H9 (cell line): ENCODE results near the gene SLC2A9. TPM values are rescaled to one million over a fixed set of nuclear protein-coding genes. Genes with fewer than 3 reads are reported as not detected.

Experiments used
- DNase-seq: peaks from one replicate; pipeline ENCODE4 v3.0.0-alpha.2; 2017
- H2AFZ ChIP-seq: one replicate; pipeline ENCODE4 v1.6.1; 2013; ENCODE audit warnings: mild to moderate bottlenecking, low read length, control low read depth, moderate library complexity
- H2AK5ac ChIP-seq: 2 replicates; pipeline ENCODE4 v1.6.1; 2013; ENCODE audit warnings: low read length, control low read depth, mixed read lengths; ENCODE audit not compliant: insufficient read length
- H2BK120ac ChIP-seq: one replicate; pipeline ENCODE4 v1.6.1; 2013; ENCODE audit warnings: low read depth, mild to moderate bottlenecking, low read length, control low read depth, inconsistent platforms; ENCODE audit not compliant: poor library complexity, severe bottlenecking
- H2BK12ac ChIP-seq: 2 replicates; pipeline ENCODE4 v1.6.1; 2013; ENCODE audit warnings: low read length, control low read depth, mixed read lengths, low read depth; ENCODE audit not compliant: insufficient read length
- H2BK15ac ChIP-seq: 2 replicates; pipeline ENCODE4 v1.6.1; 2013; ENCODE audit warnings: low read depth, low read length, control low read depth
- H2BK20ac ChIP-seq: one replicate; pipeline ENCODE4 v1.6.1; 2013; ENCODE audit warnings: low read depth, mild to moderate bottlenecking, low read length, control low read depth, inconsistent platforms; ENCODE audit not compliant: poor library complexity, severe bottlenecking
- H2BK5ac ChIP-seq: 2 replicates; pipeline ENCODE4 v1.6.1; 2013; ENCODE audit warnings: low read length, control low read depth, mixed read lengths; ENCODE audit not compliant: insufficient read length
- H3K14ac ChIP-seq: 2 replicates; pipeline ENCODE4 v1.6.1; 2013; ENCODE audit warnings: low read length, control low read depth; ENCODE audit not compliant: insufficient read depth
- H3K18ac ChIP-seq: 2 replicates; pipeline ENCODE4 v1.6.1; 2013; ENCODE audit warnings: low read depth, mild to moderate bottlenecking, mixed read lengths, low read length, control low read depth; ENCODE audit not compliant: insufficient read length
- H3K23ac ChIP-seq: 2 replicates; pipeline ENCODE4 v1.6.1; 2013; ENCODE audit warnings: low read length, control low read depth, mixed read lengths, low read depth; ENCODE audit not compliant: insufficient read length
- H3K23me2 ChIP-seq: 2 replicates; pipeline ENCODE4 v1.6.1; 2013; ENCODE audit warnings: low read depth, mild to moderate bottlenecking, mixed read lengths, low read length, control low read depth; ENCODE audit not compliant: insufficient read length, poor library complexity, severe bottlenecking
- H3K27ac ChIP-seq: 2 replicates; pipeline ENCODE4 v1.5.1; 2013; ENCODE audit warnings: low read length, control low read depth, mixed read lengths, low read depth; ENCODE audit not compliant: insufficient read length
- H3K27me3 ChIP-seq: 2 replicates; pipeline ENCODE4 v1.6.1; 2013; ENCODE audit warnings: low read length, control low read depth, inconsistent platforms; ENCODE audit not compliant: insufficient read depth
- H3K4ac ChIP-seq: 2 replicates; pipeline ENCODE4 v1.6.1; 2013; ENCODE audit warnings: low read depth, mild to moderate bottlenecking, control low read depth, inconsistent platforms, low read length, moderate library complexity
- H3K4me1 ChIP-seq: 2 replicates; pipeline ENCODE4 v1.6.1; 2013; ENCODE audit warnings: low read length, control low read depth, inconsistent platforms; ENCODE audit not compliant: insufficient read depth
- H3K4me2 ChIP-seq: 2 replicates; pipeline ENCODE4 v1.6.1; 2013; ENCODE audit warnings: low read length, control low read depth, mixed read lengths; ENCODE audit not compliant: insufficient read length, insufficient read depth
- H3K56ac ChIP-seq: 2 replicates; pipeline ENCODE4 v1.6.1; 2013; ENCODE audit warnings: low read depth, mild to moderate bottlenecking, mixed read lengths, low read length, control low read depth; ENCODE audit not compliant: insufficient read length
- H3K79me1 ChIP-seq: 2 replicates; pipeline ENCODE4 v1.6.1; 2013; ENCODE audit warnings: low read depth, mild to moderate bottlenecking, moderate library complexity, low read length, control low read depth, inconsistent platforms; ENCODE audit not compliant: insufficient read depth, poor library complexity, severe bottlenecking
- H3K79me2 ChIP-seq: 2 replicates; pipeline ENCODE4 v1.6.1; 2013; ENCODE audit warnings: low read length, control low read depth, inconsistent platforms; ENCODE audit not compliant: insufficient read depth
- H3K9ac ChIP-seq: 2 replicates; pipeline ENCODE4 v1.6.1; 2013; ENCODE audit warnings: low read length, control low read depth, mixed read lengths; ENCODE audit not compliant: insufficient read length; ENCODE audit errors: extremely low read depth
- H3K9me3 ChIP-seq: one replicate; pipeline ENCODE4 v1.6.1; 2013; ENCODE audit warnings: low read depth, low read length, inconsistent platforms; ENCODE audit not compliant: control insufficient read depth
- H3T11ph ChIP-seq: one replicate; pipeline ENCODE4 v1.6.1; 2013; ENCODE audit warnings: mild to moderate bottlenecking, low read length, control low read depth, inconsistent platforms
- H4K20me1 ChIP-seq: one replicate; pipeline ENCODE4 v1.6.1; 2013; ENCODE audit not compliant: control insufficient read depth, insufficient read length, insufficient read depth
- H4K5ac ChIP-seq: 2 replicates; pipeline ENCODE4 v1.6.1; 2013; ENCODE audit warnings: low read depth, mild to moderate bottlenecking, mixed read lengths, low read length, control low read depth; ENCODE audit not compliant: insufficient read length
- H4K8ac ChIP-seq: replicated peaks from 2 replicates; pipeline ENCODE4 v1.6.1; 2013; ENCODE audit warnings: low read length, control low read depth, mixed read lengths, low read depth; ENCODE audit not compliant: insufficient read length
- H4K91ac ChIP-seq: 2 replicates; pipeline ENCODE4 v1.6.1; 2013; ENCODE audit warnings: low read depth, mild to moderate bottlenecking, moderate library complexity, mixed read lengths, low read length, control low read depth; ENCODE audit not compliant: insufficient read length
- H3K27ac Mint-ChIP-seq, 3 experiments: 2 replicates in 2 of 3; 3 replicates in 1 of 3; pipeline ENCODE4 v1.8.0; 2020 to 2021; ENCODE audit warnings: mixed read lengths in 3 of 3, mild to moderate bottlenecking in 1 of 3, moderate library complexity in 1 of 3
- H3K27me3 Mint-ChIP-seq: 2 replicates; pipeline ENCODE4 v1.8.0; 2021; ENCODE audit warnings: low read depth, mild to moderate bottlenecking, moderate library complexity, mixed read lengths
- H3K36me3 Mint-ChIP-seq, 3 experiments: 2 replicates in 2 of 3; 3 replicates in 1 of 3; pipeline ENCODE4 v1.8.0; 2020 to 2021; ENCODE audit warnings: low read depth in 3 of 3, mixed read lengths in 3 of 3; ENCODE audit not compliant: insufficient read depth in 1 of 3
- H3K4me1 Mint-ChIP-seq, 2 experiments: 2 replicates each; pipeline ENCODE4 v1.8.0; 2020; ENCODE audit warnings: mixed read lengths in 2 of 2
- H3K4me3 Mint-ChIP-seq, 2 experiments: 2 replicates in 1 of 2; 3 replicates in 1 of 2; pipeline ENCODE4 v1.8.0; 2020 to 2021; ENCODE audit warnings: mild to moderate bottlenecking in 2 of 2, mixed read lengths in 2 of 2, moderate library complexity in 1 of 2
- H3K9me3 Mint-ChIP-seq, 2 experiments: 2 replicates in 1 of 2; 3 replicates in 1 of 2; pipeline ENCODE4 v1.8.0; 2020; ENCODE audit warnings: mild to moderate bottlenecking in 2 of 2, mixed read lengths in 2 of 2, moderate library complexity in 1 of 2
- WGBS: extraction: QIAGEN DNeasy Blood & Tissue Kit; methylation state at CpG from one replicate; pipeline ENCODE4 v1.1.7; 2013; ENCODE audit warnings: missing lambda C conversion rate, low lambda C conversion rate, mixed read lengths; ENCODE audit not compliant: insufficient read length; ENCODE audit errors: extremely low coverage; 5-methylcytosine and 5-hydroxymethylcytosine counted together
- total RNA-seq: library from RNA; stranded (reverse); gene quantifications from 2 replicates; pipeline ENCODE4 v1.2.1, GENCODE V29; 2021
- TF ChIP-seq, protein P1 (sequence below): fragments of 200-600 bp; sonication (generic); conservative IDR thresholded peaks from 3 replicates; pipeline ENCODE4 v1.8.0; 2021; ENCODE audit warnings: antibody characterized with exemption, mild to moderate bottlenecking

SLC2A9 gene
- total RNA-seq, 1 experiment from 2014 or later, result 0.79 TPM

DNA sequence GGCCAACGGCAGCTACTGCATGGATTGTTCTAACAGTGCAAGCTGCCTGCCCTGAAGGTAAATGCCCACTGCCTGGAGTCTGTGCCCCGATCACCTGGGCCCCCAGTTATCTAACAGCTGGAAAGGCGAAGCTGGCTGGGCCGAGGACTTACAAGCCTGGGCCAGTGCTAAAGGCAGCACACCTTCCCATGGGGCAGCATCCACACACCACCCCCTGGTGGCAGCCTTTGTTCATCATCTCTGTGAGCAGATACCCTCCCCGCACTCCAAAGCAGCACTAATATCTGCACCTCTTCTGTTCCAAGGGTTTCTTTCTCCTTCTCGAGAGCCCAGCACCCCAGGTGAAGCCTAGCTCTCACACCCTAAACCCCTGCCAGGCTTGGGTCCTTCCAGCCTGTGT, 7.6 kb downstream of the SLC2A9 start:
- TF ChIP-seq, protein P1, sequence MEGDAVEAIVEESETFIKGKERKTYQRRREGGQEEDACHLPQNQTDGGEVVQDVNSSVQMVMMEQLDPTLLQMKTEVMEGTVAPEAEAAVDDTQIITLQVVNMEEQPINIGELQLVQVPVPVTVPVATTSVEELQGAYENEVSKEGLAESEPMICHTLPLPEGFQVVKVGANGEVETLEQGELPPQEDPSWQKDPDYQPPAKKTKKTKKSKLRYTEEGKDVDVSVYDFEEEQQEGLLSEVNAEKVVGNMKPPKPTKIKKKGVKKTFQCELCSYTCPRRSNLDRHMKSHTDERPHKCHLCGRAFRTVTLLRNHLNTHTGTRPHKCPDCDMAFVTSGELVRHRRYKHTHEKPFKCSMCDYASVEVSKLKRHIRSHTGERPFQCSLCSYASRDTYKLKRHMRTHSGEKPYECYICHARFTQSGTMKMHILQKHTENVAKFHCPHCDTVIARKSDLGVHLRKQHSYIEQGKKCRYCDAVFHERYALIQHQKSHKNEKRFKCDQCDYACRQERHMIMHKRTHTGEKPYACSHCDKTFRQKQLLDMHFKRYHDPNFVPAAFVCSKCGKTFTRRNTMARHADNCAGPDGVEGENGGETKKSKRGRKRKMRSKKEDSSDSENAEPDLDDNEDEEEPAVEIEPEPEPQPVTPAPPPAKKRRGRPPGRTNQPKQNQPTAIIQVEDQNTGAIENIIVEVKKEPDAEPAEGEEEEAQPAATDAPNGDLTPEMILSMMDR, result peak; percentile 76
- Histone ChIP-seq H3K79me1 (no peaks in the 10 kb centered on the region), H3K79me2 (no peaks in the 10 kb centered on the region), H3K18ac (no peak overlapping the region), H2BK120ac (no peak overlapping the region), H3K56ac (no peak overlapping the region), H2BK5ac (no peak overlapping the region), H3K9ac (no peak overlapping the region), H3K23me2 (no peaks in the 10 kb centered on the region), H3K9me3 (no peaks in the 10 kb centered on the region), H4K5ac (no peak overlapping the region), H3K14ac (no peak overlapping the region), H4K91ac (no peak overlapping the region), H3T11ph (no peak overlapping the region), H3K4me2 (no peak overlapping the region), H2BK12ac (no peak overlapping the region), H3K4ac (no peak overlapping the region), H2BK15ac (no peak overlapping the region), H2AK5ac (no peak overlapping the region), H3K23ac (no peak overlapping the region), H4K20me1 (no peaks in the 10 kb centered on the region), H3K4me1 (no peaks in the 10 kb centered on the region), H4K8ac (no peak overlapping the region), H2AFZ (no peak overlapping the region), H3K27ac (no peak overlapping the region), H3K27me3 (no peaks in the 10 kb centered on the region), H2BK20ac (no peak overlapping the region)
- Mint-ChIP-seq H3K9me3 (no peaks in the 10 kb centered on the region), H3K36me3 (no peaks in the 10 kb centered on the region), H3K4me1 (peaks cover 5 to 10% of the 10 kb centered on the region in 2 experiments), H3K27me3 (peaks cover 10% of the 10 kb centered on the region), H3K4me3 (no peak overlapping the region), H3K27ac (no peak overlapping the region)
- no CpG with 5 or more reads among the region's 6 CpGs for WGBS
- DNase-seq, result peak; percentile 86
